D341Med (cell line): ENCODE measurements around the gene CACYBP.
"Not testable (repeated sequence)": the region's sequence is repeated elsewhere in the genome, so short reads cannot be mapped to it uniquely, and the experiment has no call there.

ENCODE experiments used
- DNase-seq: peaks from one replicate; pipeline ENCODE4 v3.0.0; 2012; ENCODE audit warnings: low spot score

CACYBP gene

DNA sequence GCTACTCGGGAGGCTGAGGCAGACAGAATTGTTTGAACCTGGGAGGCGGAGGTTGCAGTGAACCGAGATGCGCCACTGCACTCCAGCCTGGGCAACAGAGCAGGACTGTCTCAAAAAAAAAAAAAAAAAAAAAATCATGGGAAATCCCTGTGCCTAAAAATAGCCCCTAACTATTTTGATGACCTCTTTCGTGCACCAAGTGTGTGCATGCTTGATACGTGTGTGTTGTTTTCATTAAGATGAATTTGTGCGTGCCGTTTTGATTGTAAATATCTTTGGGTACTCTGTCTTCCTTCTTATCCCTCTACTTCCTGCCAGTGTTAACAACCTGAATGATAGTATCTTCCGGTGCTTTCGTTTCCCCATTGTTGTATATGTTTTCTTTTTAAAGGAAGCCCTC is 9.8 kb downstream of the CACYBP start:
- DNase-seq: no peak

DNA sequence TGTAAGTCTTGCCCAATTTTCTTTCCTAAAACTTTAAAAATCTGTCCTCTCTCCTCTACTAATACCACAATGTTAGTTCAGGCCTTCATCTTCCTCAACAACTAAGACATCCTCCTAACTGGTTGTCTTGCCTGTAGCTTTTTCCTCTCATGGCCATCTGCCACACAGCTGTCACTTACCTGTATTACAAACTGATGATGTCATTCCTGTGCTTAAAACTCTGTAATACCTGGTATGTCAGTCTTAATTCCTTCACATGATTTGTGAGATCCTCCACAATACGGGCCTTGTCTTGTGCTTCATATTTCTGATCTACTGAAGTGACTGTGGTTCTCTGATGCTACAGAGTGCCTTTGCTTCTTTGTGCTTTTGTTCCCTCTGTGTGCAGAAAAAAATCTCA is 13.7 kb downstream of the CACYBP start:
- DNase-seq: no peak

DNA sequence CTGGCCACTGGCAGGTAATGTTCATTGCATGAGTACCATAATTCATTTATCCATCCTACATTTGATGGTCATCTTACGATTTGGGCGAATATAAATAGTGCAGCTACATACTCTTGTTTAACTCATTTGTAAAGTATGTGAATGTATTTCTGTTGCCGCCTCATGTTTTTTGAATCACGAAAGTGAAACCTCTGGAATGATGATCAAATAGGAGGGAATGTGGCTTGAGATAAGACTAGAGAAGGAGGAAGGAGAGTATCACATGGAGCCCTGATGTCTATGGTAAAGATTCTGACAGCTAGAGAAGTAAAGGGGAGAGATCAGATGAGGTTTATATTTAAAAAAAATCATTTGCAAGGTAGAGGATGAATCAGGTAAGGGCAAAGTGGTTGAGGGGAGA is 15.5 kb downstream of the CACYBP start:
- no peak for DNase-seq

- DNase-seq: no peak
These were observed 19.8 kb downstream of the CACYBP start for GRCh38 chr1:175019524-175019923.

GRCh38 chr1:175023043-175023921 is 23.5 kb downstream of the CACYBP start, which contains the start of gene MRPS14:
Gene MRPS14 (minus strand): TSS chr1:175023425. CDS start chr1:175023408, 17 bp downstream.
- peak; percentile 98 for DNase-seq

GRCh38 chr1:175023922-175024242 is 24.1 kb downstream of the CACYBP start:
- DNase-seq: not testable (repeated sequence)

- DNase-seq: no peak
These were observed 25.0 kb downstream of the CACYBP start for GRCh38 chr1:175024773-175025172.

DNA sequence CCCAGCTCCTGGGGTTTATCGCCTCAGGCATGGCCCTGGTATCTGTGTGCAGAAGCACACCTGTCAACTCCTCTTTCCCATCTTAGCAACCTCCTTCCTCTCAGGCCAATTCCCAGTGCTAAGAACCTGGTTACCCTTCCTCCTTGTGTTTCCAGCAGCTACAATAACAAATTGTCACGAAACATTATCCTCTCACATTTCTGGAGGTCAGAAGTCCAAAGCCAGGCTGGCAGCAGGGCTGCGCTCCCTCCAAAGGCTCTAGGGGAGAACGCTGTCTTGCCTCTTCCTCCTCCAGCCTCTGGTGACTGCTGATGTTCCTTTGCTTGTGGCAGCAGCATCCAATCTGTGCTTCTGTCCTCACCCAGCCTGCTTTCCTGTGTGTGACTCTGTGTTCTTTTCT is 34.2 kb downstream of the CACYBP start:
- no peak for DNase-seq

DNA sequence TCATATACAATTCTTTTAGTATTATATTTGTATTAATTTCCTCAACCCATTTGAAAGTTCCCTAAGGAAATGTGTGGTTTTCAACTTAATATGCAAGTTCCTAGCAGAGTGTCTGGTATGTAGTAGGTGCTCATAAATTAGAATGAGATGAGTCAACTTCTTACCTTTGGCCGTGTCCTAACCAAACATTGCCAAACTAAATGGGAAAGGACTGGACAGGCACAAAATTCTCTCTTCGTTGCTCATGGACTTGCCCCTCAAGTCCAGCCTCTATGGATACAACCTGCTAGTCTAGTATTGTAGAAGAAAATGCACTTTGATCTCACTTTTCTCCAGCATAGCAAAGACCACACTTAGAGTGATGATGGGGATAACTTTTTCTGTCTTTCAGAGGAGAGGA is 35.0 kb downstream of the CACYBP start:
- no peak for DNase-seq

DNA sequence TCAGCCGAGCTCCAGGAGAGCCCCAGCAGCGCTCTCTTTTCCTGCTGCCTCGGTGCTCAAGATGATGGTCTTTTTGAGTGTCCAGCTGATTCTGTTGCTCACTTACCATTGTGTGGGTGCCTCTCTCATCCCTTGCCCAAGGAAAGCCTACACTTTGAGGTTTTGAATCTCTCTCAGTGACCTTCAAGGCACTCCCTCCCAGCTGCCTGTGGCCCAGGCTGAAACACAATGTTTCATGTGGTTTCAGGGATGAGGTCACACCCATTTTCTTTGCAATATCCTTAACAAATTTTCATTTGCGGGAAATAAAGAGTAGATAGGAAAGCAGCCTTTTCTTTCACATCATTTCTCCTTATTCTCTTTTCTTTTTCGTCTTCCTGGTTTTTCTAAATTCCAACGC is 36.1 kb downstream of the CACYBP start:
- DNase-seq: no peak

DNA sequence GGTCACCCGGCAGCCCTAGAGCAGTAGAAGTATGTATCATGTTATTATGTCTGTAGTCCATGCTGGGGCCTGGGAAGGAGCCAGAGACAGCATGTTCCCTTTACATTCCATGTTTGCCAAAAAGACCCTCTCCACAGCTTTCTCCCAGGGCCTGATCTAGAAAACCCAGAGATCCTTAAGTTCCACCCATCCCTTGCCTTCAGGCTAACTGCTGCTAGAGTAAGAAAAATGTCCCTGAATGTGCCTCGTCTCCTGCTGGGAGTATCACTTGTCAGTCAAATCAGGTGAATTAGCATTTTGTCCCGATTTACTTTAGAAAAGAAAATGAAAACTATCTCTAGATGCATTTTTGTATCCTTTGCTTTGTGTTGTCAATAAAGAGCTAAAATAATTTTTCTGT is 36.7 kb downstream of the CACYBP start:
- no peak for DNase-seq

DNA sequence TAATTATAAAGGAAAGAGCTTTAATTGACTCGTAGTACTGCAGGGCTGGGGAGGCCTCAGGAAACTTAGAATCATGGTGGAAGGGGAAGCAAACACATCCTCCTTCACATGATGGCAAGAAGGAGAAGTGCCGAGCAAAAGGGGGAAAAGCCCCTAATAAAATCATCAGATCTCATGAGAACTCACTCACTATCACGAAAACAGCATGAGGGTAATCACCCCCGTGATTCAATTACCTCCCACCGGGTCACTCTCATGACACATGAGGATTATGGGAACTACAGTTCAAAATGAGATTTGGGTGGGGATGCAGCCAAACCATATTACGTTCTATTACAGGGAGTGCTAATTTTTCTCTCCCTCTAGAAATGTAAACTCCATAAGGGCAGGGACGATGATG is 37.7 kb downstream of the CACYBP start:
- DNase-seq: no peak

DNA sequence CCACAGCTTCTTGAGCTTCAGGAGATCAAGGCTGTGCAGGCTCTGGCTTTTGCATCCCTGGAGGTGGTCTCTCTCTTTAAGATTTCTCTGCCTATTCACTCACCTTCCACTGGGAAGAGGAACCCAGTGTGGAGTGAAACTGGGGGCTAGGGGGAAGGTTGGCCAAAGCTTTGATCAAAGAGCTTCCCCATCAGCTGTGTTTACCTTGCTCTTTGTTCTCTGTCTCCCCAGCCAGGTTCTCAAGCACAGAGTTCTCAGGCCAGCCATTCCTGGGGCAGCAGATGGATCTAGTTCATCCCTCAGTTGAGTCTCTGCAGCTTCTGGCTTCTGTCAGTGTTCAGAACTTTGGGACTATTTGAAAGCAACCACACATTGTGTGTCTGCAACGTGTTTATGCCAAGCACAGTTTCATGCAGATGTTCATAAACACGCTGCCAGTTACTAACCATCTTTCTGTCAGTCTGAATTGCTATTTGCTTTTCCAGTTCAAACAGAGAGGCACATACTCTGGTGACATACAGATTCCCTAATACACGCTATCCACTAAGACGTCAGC is 40.7 kb downstream of the CACYBP start:
- DNase-seq: no peak

DNA sequence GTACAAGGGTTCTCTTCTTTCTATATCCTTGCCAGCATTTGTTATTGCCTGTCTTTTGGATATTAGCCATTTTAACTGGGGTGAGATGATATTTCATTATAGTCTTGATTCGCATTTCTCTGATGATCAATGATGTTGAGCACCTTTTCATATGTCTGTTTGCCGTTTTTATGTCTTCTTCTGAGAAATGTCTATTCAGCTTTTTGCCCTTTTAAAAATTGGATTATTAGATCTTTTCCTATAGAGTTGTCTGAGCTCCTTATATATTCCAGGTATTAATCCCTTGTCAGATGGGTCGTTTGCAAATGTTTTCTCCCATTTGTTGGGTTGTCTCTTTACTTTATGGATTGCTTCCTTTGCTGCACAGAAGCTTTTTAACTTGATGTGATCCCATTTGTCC is 42.9 kb downstream of the CACYBP start:
- no peak for DNase-seq

- no peak for DNase-seq
These were observed 44.1 kb downstream of the CACYBP start for GRCh38 chr1:175043824-175044223.

- DNase-seq: not testable (repeated sequence)
These were observed 44.8 kb downstream of the CACYBP start for GRCh38 chr1:175044591-175044990.

DNA sequence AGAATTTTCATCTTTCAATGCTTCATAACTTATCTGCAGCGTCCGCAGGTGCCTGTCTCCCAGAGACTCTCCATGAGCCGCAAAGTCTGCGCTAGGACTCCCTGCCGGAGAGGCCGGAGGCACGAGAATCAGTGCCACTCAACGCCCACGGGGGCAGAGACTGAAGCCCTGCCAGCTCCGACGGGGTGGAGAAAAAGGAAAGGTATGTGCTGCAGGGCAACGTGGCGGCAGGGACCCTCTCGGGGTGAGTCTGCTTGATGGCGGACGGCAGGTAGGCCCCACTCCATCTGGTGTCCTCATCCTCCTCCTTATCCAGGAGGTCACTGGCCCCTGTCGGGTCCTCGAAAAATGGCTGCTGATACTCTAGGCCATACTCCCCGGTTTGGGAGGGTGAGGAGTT is 45.4 kb downstream of the CACYBP start:
- DNase-seq: no peak

- no peak for DNase-seq
These were observed 45.8 kb downstream of the CACYBP start for GRCh38 chr1:175045519-175045918.

DNA sequence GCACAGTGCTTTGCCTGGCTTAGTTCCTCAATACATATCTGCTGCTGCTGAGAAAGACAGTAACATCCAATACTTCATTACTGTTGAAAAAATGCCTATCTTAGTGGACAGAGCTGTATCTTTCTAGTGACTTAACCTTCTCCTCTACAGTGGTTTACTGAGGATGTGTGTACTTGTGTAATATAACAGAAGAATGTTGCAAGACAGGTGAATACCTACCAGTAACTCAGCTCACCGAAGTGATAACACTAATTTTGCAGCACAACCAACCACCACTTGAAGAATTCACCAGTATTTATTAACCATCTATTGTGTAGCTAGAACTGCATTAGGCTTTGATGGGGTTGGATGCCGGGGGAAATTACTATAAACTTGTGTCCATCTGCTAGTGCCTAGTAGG is 51.2 kb downstream of the CACYBP start:
- no peak for DNase-seq

- DNase-seq: no peak
These were observed 55.0 kb downstream of the CACYBP start for GRCh38 chr1:175054736-175055135.
